CD1c-positive myeloid dendritic cell (primary cell): Measurements from ENCODE around the gene UBE2G2.
"Not testable (repeated sequence)": the region's sequence is repeated elsewhere in the genome, so short reads cannot be mapped to it uniquely, and the experiment has no call there.

ENCODE experiments used
- DNase-seq: peaks from one replicate; pipeline ENCODE4 v3.0.0-alpha.2; 2016; ENCODE audit errors: extremely low spot score

Gene UBE2G2

DNA sequence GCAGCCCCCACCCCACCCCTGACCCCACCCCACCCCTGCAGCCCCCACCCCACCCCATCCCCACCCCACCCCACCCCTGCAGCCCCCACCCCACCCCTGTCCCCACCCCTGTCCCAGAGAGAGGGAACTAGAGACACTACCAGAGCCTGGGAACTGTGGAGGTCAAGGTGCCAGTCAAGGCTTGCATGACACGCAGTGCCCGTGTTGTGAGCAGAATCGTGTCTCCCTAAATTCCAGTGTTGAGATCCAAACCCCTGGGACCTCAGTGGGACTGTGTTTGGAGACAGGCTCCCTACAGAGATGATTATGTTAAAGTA lies 34.7 kb upstream of the UBE2G2 start:
- DNase-seq, result no peak

DNA sequence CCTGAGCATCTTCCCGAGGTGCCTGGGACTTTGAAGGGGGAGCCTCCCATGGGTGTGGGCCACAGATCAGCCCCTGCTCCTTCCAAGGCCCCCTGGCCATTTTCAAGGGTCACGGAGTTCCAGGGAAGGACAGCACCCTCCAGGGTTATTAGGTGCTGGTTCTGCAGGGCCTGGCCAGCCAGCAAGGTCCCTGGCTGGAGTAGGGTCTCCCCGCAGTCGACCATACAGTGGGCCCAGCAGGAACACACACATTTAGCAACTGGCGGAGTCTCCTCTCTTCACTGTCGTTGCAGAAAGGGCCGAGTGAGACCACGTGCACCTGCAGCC lies 34.0 kb upstream of the UBE2G2 start:
- no peak for DNase-seq

DNA sequence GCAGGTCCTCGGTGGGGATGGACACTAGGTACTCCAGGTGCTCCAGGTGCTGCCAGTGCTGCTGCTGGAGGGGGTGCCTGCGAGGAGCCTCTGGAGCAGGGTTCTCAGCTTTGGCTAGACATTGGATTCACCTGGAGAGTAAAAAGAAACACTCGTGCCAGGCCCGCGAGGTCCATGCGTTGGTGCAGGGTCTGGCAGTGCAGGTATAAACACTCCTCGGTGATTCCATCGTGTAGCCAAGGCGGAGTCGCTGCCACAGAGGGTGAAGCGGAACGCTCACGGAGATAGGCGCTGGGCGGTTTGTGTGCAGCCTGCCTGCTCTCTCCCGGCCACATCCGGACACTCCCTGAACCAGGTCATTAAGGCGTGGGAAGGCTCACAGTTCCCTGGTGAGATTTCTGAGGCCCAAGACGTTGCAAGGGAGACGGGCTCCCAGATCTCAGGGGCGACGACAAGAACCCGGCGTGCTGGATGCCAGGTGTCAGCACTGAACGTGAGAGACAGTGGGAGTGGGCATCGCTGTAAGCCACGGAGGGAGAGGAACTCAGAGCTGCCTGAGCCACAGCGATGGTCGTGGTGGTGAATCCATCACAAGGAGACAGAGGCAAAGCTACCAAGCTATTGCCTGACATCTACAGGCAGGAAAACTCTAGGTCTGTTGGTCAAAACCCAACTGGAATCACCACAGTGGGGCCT lies 33.5 kb upstream of the UBE2G2 start:
- DNase-seq, result no peak

DNA sequence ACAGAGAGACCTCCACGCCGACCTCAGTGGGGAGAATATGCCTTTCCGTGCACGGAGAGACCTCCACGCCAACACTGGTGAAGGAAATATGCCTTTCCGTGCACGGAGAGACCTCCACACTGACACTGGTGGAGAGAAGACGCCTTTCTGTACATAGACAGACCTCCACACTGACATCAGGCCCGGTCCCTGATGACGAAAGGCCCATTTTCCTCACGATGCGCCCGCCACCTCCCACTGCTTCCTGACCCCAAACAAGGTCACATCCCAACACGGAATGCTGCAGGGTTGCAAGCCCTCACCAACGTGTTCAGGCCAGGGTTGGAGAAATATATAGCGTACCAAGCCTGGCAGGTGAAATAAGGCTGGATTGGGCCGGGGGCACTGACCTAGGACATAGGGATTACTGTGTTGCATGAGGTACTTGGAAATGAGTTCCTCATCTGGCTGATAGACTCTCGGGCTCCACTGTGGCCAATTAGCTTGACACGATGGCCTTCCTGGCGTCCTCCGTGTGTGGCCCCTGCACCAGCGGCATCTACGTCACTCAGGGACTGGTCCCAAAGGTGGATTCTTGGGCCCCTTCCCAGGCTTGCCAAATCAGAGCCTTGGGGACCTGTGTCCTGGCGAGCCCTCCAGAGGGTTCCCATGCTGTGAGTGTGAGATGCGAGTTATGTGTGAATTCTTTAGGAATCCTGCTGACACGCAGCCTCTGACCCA lies 32.8 kb upstream of the UBE2G2 start:
- no peak for DNase-seq

DNA sequence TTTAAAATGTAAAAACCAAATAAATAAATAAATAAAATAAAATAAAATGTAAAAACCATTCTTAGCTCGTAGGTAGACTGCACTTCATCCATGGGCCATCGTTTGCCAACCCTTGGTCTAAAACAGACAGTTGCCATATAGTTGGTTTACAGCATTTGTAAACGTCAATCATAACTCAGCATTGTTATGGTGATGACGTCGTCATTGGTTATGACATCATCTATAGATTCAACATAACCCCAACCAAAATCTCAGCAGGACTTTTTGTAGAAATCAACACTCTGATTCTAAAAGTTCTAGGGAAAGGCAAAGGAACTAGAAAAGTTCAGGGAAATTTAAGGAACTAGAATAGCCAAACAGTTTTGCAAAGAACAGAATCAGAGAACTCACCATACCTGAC lies 32.0 kb upstream of the UBE2G2 start:
- no peak for DNase-seq

DNA sequence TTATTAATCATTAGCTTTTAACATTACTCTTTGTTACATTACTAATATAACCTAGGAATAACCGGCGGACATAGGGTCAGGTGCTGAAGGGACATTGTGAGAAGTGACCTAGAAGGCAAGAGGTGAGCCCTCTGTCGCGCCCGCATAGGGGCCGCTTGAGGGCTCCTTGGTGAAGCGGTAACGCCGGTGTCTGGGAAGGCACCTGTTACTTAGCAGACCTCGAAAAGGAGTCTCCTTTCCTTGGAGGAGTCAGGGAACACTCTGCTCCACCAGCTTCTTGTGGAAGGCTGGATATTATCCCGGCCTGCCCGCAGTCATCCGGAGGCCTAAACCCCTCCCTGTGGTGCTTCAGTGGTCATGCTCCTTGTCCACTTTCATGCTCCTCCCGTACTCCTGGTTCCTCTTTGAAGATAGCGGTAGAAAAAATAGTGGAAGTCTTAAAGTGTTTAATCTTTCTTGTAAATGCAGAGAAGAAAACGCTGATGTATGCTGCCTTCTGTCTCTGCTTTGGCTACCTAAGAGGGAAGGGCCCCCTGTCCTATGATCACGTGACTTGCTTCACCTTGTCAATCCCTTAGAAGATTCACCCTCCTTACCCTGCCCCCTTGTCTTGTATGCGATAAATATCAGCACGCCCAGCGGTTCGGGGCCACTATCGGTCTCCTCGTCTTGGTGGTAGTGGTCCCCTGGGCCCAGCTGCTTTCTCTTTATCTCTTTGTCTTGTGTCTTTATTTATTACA lies 31.1 kb upstream of the UBE2G2 start:
- DNase-seq, result not testable (repeated sequence)

DNA sequence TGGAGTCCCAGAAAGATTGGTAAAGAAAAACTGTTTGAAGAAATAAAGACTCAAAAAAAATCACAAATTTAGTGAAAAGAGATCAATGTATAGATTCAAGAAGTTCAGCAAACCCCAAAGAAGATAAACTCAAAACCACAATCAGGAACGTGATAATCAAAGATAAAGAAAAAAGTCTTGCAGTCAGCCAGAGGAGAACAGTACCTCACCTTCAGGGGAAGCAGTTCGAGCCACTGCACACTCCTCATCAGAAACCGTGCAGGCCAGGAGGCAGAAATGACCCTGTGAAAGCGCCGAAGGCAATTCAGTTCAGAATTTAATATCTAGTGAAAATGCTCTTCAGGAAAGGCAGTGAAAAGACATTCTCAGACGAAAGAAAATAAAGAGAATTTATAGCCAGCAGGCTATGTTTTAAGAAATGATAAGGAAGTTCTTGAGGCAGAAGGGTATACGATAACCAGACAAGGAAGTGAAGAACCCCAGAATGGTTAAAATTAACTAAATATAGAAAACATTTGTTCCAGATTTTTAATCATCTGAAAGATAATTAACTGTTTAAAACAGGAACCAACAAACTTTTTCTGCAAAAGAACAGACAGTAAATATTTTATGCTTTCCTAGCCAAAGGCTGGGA lies 29.7 kb upstream of the UBE2G2 start:
- no peak for DNase-seq

DNA sequence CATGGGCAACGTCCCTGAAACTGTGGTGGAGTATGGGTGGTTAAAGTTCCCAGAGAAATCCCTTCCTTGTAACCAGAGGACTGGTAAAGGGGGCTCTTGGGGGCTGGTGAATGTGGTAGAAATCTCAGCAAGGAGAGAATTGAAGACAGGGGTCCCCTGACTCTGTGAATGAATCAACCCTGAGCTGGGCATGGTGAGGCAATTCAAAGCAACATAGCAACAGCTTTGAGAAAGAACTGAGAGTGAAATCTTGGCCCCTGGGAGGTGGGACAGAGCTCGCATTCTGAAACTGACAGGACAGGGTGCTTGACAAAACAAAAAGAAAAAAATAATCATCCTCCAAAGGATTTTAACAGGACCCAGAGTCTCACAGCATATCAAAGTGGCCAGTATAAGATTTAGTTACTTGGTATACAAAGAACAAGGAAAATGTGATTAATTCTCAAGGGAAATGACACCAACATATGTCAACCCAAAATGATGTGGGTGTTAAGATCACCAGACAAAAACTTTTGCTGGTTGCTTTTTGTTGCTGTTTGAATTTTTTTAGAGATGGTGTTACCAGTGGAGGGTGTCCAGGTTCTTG lies 28.0 kb upstream of the UBE2G2 start:
- no peak for DNase-seq

DNA sequence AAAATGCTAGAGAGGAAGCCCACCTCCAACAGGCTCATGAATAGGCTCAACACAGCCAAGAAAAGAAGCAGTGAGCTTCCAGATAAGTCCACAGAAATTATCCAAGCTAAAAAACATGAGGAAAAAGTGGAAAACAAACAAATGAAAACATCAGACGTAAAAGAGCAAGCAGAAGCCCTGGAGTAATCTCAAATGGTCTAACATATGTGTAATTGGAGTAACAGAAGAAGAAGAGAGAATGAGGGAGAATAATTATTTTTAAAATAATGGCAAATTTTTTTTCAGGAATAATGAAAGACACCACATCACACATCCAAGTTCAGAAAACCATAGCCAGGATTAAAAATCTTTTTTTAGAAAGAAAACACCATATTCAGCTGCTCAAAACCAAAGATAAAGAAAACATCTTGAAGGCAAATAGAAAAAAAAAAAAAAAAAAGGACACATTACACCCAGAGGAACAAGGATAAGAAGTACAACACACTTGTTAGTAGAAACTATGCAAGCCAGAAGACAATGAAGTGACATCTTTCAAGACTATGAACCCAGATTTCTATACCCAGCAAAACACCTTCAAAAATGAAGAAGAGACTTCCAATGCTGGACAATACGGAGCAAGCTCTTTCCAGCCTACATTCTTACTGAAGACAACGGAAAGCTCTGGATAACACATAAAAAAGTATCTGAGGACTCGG lies 26.9 kb upstream of the UBE2G2 start:
- no peak for DNase-seq

DNA sequence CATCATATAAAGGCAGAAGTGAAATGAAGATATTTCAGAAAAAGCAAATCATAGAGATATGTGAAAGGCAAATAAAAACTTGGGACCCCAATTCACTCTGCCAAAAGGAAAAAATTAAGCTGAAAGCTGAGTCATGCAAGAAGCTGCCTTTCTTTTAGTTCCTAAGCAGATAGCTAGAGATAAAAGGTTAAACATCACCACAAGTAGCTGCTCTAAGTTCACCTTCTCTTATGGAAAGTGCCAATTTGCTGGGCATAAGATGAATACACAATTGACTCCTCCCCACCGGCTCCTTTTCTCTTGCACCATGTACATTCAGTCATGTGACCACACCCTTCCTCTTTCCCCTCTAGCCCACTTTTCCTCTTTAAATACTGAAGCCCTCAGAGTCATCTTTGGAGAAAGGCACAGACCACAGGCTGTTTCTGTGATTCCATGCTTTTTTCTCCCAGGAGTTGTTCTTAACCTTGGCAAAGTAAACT lies 21.6 kb upstream of the UBE2G2 start:
- no peak for DNase-seq

DNA sequence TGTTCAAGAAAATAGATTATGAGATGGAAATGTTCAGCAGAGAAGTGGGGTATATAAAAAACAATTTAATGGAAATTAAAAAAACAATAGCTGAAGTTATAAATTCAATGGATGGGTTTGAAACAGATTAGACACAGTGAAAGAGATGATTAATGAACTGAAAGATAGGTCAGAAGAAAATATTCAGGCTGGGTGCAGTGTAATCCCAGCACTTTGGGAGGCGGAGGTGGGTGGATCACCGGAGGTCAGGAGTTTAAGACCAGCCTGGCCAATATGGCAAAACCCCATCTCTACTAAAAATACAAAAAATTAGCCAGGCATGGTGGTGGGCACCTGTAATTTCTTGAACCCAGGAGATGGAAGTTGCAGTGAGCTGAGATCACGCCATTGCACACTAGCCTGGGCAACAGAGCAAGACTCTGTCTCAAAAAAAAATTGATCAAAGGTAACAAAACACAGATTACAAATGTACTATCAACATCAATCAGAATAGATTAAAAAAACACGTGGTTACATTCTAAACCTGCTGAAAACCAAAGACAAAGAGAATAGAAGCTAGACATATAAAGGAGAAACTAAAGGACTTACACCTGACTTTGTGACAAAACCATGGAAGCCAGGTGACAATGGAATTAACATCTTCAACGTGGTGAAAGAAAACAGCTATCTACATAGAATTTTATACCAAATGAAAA lies 21.0 kb upstream of the UBE2G2 start:
- DNase-seq, result no peak

DNA sequence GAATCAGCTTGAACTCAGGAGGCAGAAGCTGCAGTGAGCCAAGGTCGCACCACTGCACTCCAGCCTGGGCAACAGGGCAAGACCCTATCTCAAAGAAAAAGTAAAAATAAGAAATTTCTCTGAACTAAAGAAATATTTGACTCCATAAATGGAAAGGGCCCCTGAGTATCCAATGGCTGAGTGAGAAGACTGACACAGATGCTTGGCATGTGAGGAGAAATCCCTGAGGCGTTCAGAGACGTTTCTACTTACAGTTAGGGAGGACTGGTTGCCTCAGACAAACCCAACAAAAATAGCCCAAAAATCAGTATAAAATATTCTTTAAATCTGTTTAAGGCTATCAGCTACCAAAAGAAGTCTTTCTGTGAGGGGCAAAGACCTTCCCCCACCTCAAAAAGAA lies 19.2 kb upstream of the UBE2G2 start:
- DNase-seq, result no peak

DNA sequence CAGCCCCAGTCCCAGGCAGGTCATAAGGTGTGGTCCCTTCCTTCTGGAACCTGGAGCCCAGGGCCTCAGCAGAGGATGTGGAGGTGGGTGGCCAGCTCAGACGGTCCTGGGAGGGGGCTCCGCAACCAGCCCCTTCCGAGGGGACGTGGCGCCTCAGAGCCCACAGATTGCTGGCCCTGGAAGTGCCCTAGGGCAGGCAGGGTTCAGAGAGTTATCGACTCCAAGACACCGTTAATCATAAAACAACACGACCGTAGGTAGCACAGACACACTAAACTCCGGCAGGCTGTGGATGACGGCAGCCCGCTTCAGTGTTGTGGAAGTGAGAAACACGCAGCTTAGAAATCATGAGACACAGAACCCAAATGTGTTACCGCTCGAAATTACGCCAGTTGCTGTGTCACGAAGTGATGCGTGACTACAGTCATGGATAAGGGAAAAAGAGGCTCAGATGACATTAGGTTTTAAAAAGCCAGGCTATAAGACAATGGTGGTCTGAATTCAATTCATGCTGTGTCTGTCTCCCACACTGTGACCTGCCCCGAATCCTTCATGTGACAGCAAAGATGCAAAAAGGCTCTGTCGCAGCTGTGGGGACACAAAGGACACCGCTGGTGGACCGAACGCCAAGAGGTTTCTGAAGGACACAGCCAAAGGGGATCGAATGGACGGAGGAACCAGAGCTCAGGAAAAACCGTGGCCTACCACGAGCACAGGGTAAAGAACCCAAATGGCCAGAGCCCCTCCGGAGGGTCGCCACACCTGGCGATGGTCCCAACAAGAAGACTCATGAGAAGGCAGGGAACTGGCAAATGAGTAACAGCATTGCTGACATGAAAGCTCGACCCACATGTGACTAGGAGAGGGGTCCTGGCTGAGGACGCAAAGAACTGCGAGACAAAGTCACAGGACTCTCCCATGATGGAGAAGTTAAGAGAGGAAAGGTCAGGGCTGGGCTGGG lies 17.9 kb upstream of the UBE2G2 start:
- DNase-seq, result no peak

DNA sequence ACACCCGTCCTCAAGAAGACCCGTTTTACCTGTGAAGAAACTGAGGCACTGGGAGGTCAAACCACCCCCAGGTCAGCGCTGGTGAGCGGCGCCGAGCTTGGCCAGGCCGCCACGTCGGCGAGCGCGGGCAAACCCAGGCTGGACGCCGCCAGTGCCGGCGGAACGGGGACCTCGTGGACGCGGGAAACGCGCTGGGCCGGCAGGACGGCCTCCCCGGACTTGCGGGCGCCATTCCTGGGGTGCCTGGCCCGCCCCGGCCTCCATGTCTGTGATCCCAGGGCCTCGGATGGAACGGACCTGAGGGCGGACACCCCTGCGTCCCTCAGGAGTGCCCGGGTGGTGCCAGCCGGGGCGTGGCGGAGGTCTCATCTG lies 17.0 kb upstream of the UBE2G2 start:
- DNase-seq, result no peak

DNA sequence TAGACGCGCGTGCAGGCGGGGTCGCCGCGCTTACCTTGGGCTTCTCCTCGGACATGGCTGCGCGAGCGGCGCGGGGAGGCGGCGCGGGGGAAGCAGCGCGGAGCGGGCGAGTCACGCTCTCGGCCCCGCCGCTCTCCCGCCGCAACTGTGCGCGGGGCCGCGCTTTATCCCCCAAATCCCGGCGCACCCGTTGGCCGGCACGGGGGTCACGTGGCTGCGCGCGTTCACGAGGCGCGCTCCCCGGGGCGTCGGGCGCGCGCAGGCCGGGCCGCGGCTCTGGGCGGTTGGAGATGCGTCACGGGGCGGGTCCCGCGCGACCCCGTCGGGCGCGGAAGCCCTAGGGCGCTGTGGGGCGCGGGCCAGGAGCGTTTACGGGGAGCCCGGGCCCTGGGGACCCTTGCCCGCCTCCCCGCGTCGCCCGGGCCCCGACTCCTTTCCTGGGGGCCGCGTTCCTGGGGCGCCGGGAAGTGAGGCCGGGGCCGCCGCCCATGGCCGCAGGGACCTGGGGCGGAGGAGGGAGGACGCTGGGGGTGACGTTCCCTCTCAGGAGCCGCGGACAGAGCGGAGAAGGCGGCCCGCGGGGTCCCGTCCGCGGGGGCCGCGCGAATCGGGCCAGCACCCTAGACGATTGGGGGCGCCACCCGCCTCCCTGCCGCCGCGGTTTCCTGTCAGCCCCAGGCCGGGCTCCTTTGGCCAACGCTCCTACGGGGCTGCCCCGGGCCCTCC lies 16.5 kb upstream of the UBE2G2 start, which contains the start of gene SUMO3:
TSS of gene SUMO3 (minus strand) at position 149 of the 726 bp plus-strand sequence. CDS start at position 55, 94 bp downstream.
- peak; percentile 92 for DNase-seq

DNA sequence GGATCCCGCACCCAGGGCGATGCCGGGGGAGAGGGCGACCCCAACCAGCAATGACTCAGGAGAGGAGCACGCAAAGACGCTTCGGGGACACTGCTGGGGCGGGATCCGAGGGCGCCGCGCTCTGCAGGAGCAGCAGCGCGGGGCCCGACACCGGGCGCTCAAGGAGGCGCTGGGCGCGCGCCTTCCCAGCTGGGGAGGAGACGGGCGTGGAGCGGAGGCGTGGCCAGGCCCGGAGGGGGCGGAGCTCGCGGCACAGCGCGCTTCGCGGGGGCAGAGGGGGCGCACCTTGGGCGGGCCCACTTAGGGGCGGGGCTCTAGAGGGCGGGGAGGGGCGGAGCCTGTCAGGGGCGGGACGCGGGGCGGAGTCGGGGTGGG lies 15.9 kb upstream of the UBE2G2 start:
- DNase-seq, result peak; percentile 96

DNA sequence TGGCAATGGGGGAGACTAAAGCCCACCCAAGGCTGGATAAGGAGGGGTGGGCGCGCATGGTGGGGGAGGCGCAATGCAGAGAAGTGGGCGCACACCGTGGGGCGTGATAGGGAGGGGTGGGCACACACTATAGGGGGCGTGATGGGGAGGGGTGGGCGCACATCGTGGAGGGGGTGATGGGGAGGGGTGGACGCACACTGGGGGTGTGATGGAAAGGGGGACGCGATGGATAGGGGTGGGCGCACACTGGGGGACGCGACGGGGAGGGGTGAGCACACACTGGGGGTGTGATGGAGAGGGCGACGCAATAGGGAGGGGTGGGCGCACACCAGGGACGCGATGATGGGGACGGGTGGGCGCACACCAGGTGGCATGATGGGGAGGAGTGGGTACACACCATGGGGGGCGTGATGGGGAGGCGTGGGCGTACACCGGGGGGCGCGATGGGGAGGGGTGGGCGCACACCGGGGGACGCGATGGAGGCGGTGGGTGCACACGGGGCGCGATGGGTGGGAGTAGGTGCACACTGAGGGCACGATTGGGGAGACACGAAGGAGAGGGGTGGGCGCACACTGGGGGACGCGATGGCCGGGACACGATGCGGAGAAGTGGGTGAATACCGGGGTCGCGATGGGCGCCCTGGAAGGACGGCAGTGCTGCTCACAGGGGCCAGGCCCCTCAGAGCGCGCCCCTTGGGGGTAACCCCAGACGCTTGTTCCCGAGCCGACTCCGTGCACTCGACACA lies 15.3 kb upstream of the UBE2G2 start:
- DNase-seq, result no peak

DNA sequence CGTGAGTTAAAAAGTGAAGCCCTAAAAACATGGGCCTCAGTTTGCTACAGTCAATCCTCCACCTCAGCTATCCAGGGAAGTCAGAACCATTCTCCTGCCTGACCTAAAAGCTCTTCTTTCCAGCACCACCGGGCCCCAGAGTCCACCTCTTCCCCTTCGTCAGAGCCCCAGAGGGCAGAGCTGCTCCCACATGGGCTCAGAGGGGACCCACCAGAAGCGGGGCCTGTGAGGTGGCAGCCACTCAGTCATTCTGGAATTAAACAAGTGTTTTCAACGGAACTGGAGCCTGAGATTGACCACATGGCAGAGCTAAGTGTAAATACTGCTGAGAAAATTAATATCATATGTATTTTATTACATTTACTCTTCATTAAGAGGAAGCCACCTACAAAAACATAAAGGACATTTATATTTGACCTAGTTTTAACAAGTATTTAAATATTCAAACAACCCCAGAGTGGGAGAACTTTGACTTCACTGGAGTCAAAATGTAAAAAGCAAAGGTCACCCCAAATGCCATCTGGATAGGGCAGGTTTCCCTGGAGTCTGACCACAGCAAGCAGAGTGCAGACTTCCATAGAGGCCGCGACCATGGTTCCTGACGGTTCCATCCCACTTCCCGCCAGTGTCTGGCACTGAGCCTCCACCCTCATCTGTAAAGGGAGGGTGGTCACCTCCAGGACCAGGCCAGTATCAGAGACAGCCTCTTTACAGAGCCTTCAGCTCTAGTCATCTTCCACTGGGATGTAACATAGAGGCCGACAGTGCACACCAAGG lies 14.4 kb upstream of the UBE2G2 start:
- DNase-seq, result no peak
